ENCODE data around the gene ADIG.

The ADIG gene

GRCh38 chr20:38602185-38602581, 21.2 kb downstream of the ADIG start:
- no peak for TF ChIP-seq CTCF (IDR thresholded peaks at IDR 0.05; ENCODE audit: borderline replicate concordance, insufficient read depth, low read depth, low read length)
- no peak overlapping the region for H3K4me3 ChIP-seq (ENCODE audit: low read depth, low read length)

GRCh38 chr20:38603286-38603685, 22.3 kb downstream of the ADIG start:
- H3K4me3 ChIP-seq (ENCODE audit: low read depth, low read length): no peak overlapping the region
- TF ChIP-seq CTCF (IDR thresholded peaks at IDR 0.05; ENCODE audit: borderline replicate concordance, insufficient read depth, low read depth, low read length): no peak

DNA sequence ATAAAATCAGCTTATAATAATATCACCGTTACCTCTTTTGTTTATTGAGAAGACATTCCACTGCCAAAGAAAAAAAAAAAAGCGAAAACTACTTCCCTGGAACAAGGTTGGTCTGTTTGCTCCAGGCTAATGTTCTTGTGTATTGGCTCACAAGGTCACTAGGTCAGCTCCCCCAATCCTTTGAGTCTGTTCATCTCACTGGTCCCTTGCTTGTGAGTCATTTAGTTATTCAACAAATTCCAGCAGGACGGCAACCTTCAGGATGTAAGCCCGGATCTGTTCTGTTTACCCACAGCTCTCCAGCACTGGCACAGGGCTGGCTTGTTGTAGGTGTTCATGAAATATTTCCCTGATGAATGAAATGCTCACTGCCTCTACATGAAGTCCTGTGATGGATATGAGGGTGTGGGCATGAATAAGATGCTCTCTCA, 23.9 kb downstream of the ADIG start:
- no peak for TF ChIP-seq CTCF (IDR thresholded peaks at IDR 0.05; ENCODE audit: borderline replicate concordance, insufficient read depth, low read depth, low read length)
- H3K4me3 ChIP-seq (ENCODE audit: low read depth, low read length): no peak overlapping the region

- no peak overlapping the region for H3K4me3 ChIP-seq (ENCODE audit: low read depth, low read length)
- TF ChIP-seq CTCF (IDR thresholded peaks at IDR 0.05; ENCODE audit: borderline replicate concordance, insufficient read depth, low read depth, low read length): no peak
Observed at GRCh38 chr20:38607351-38607750, 26.4 kb downstream of the ADIG start.

DNA sequence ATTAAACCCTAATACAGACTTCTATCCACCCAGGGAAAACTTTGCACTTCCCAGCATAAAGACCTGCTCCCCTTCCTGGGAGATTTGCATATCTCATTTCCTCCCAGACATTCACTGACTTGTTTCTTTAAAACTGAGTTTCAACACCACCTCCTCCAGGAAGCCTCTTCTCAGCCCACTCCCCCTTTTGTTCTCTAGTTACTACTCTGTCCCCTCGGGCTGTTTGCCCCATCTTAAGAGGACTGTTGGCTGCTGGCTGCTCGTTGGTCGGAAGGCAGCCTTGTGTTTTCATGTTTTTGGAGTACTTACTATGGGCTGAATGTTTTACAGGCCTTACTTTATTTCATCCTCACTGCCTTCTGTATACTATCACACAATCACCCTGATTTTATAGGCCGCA, 27.2 kb downstream of the ADIG start:
- H3K4me3 ChIP-seq (ENCODE audit: low read depth, low read length): no peak overlapping the region
- TF ChIP-seq CTCF (IDR thresholded peaks at IDR 0.05; ENCODE audit: borderline replicate concordance, insufficient read depth, low read depth, low read length): no peak

DNA sequence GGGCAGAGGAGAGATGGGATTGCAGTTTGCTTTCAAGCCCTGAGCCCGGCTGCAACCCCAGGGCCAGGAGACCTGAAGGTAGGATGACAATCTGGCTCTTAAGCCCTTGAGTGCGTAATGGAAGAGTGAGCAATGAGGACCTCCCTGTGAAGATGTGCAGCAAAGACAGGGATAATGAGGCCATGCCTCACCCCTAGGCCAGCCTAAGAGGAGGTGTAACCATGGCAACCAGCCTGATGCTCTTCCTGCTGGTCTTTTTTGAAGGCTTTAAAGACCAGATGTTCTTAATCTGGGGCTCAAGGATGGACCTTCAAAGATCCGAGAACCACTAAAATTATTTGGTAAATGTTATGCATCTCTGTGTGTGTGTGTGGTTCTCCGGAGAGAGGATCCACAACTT, 28.8 kb downstream of the ADIG start:
- no peak overlapping the region for H3K4me3 ChIP-seq (ENCODE audit: low read depth, low read length)
- no peak for TF ChIP-seq CTCF (IDR thresholded peaks at IDR 0.05; ENCODE audit: borderline replicate concordance, insufficient read depth, low read depth, low read length)

GRCh38 chr20:38610521-38610920, 29.5 kb downstream of the ADIG start:
- no peak for TF ChIP-seq CTCF (IDR thresholded peaks at IDR 0.05; ENCODE audit: borderline replicate concordance, insufficient read depth, low read depth, low read length)
- H3K4me3 ChIP-seq (ENCODE audit: low read depth, low read length): no peak overlapping the region

Measured in GM12875 (cell line).